ENCODE measurements around the gene SCUBE1. TPM values are rescaled to one million over a fixed set of nuclear protein-coding genes. Genes with fewer than 3 reads are reported as not detected.

SCUBE1 gene
- total RNA-seq, 1 donor from 2014 or later = 16.6 TPM

- intact Hi-C loops (cut with DNase I) = no loop called here
- no peaks in the 10 kb centered on the region for H3K36me3 ChIP-seq
- no peak overlapping the region for H3K27ac ChIP-seq
- H3K27me3 ChIP-seq (ENCODE audit: low read depth) = no peaks in the 10 kb centered on the region
- no peaks in the 10 kb centered on the region for H3K9me3 ChIP-seq
- DNase-seq = no peak
- H3K4me1 ChIP-seq = peaks cover 13% of the 10 kb centered on the region
- H3K4me3 ChIP-seq = no peak overlapping the region
- no peak for ATAC-seq
- TF ChIP-seq CTCF (IDR thresholded peaks at IDR 0.05) = no peak
Measured at GRCh38 chr22:43317239-43317638, 25.9 kb downstream of the SCUBE1 start.

GRCh38 chr22:43315687-43316217, 27.4 kb downstream of the SCUBE1 start:
- Histone ChIP-seq H3K27me3 (ENCODE audit: low read depth) (no peaks in the 10 kb centered on the region), H3K36me3 (no peaks in the 10 kb centered on the region), H3K9me3 (no peaks in the 10 kb centered on the region), H3K4me3 (no peak overlapping the region), H3K27ac (no peak overlapping the region), H3K4me1 (peaks cover 13% of the 10 kb centered on the region)
- ATAC-seq = peak in 1 of 2 donors; percentile 31
- intact Hi-C loops (cut with DNase I) = no loop called here
- TF ChIP-seq CTCF (IDR thresholded peaks at IDR 0.05) = no peak
- no peak for DNase-seq

- H3K4me1 ChIP-seq = peaks cover 13% of the 10 kb centered on the region
- no peaks in the 10 kb centered on the region for H3K36me3 ChIP-seq
- intact Hi-C loops (cut with DNase I) = no loop called here
- no peaks in the 10 kb centered on the region for H3K9me3 ChIP-seq
- H3K27ac ChIP-seq = peak overlapping the region; percentile 56
- H3K27me3 ChIP-seq (ENCODE audit: low read depth) = no peaks in the 10 kb centered on the region
- TF ChIP-seq CTCF (IDR thresholded peaks at IDR 0.05) = no peak
- no peak overlapping the region for H3K4me3 ChIP-seq
- ATAC-seq = no peak
- no peak for DNase-seq
Measured at GRCh38 chr22:43314611-43315010, 28.6 kb downstream of the SCUBE1 start.

- Histone ChIP-seq H3K4me1 (peaks cover 13% of the 10 kb centered on the region), H3K36me3 (no peaks in the 10 kb centered on the region), H3K27me3 (ENCODE audit: low read depth) (no peaks in the 10 kb centered on the region), H3K4me3 (no peak overlapping the region), H3K27ac (peak overlapping the region; percentile 56), H3K9me3 (no peaks in the 10 kb centered on the region)
- no peak for TF ChIP-seq CTCF (IDR thresholded peaks at IDR 0.05)
- DNase-seq (no peak), ATAC-seq (peak; percentile 74 to 82)
- intact Hi-C loops (cut with DNase I) = no loop called here
Measured at GRCh38 chr22:43313890-43314474, 29.2 kb downstream of the SCUBE1 start.

GRCh38 chr22:43313244-43313889, 29.8 kb downstream of the SCUBE1 start:
- ATAC-seq (no peak), DNase-seq (no peak)
- Histone ChIP-seq H3K4me3 (no peak overlapping the region), H3K27me3 (ENCODE audit: low read depth) (no peaks in the 10 kb centered on the region), H3K27ac (no peak overlapping the region), H3K36me3 (no peaks in the 10 kb centered on the region), H3K4me1 (peaks cover 13% of the 10 kb centered on the region), H3K9me3 (no peaks in the 10 kb centered on the region)
- intact Hi-C loops (cut with DNase I) = no loop called here
- no peak for TF ChIP-seq CTCF (IDR thresholded peaks at IDR 0.05)
